Neural crest cell (in vitro differentiated cells): Measurements from ENCODE around the gene SPAG16. TPM values are rescaled to one million over a fixed set of nuclear protein-coding genes. Genes with fewer than 3 reads are reported as not detected.

Source experiments
- DNase-seq: peaks from one replicate; pipeline ENCODE4 v3.0.0; 2021; ENCODE audit warnings: low read depth, mixed read lengths, low spot score
- H3K27ac Mint-ChIP-seq: one replicate; pipeline ENCODE4 v1.8.0; 2021; ENCODE audit warnings: mild to moderate bottlenecking, mixed read lengths; ENCODE audit not compliant: unreplicated experiment
- H3K27me3 Mint-ChIP-seq: 2 replicates; pipeline ENCODE4 v1.8.0; 2021; ENCODE audit warnings: low read depth, mild to moderate bottlenecking, mixed read lengths
- H3K36me3 Mint-ChIP-seq: 2 replicates; pipeline ENCODE4 v1.8.0; 2021; ENCODE audit warnings: low read depth, mild to moderate bottlenecking, mixed read lengths
- H3K4me1 Mint-ChIP-seq: 2 replicates; pipeline ENCODE4 v1.8.0; 2021; ENCODE audit warnings: mixed read lengths
- H3K4me3 Mint-ChIP-seq: one replicate; pipeline ENCODE4 v1.8.0; 2021; ENCODE audit warnings: mild to moderate bottlenecking, mixed read lengths
- H3K9me3 Mint-ChIP-seq: 2 replicates; pipeline ENCODE4 v1.8.0; 2021; ENCODE audit warnings: mixed read lengths
- CTCF ChIP-seq: fragments of 200-600 bp; sonication (generic); conservative IDR thresholded peaks from 2 replicates; pipeline ENCODE4 v1.5.0; 2021; ENCODE audit warnings: antibody characterized with exemption, mild to moderate bottlenecking
- total RNA-seq: library from RNA; stranded (reverse); gene quantifications from 2 replicates; pipeline ENCODE4 v1.2.1, GENCODE V29; 2021

SPAG16 gene
- total RNA-seq, 1 donor from 2014 or later: 29.0 TPM

GRCh38 chr2:214320211-214320610 is 1035.9 kb downstream of the SPAG16 start:
- DNase-seq: no peak
- TF ChIP-seq CTCF: no peak
- peaks cover 3% of the 10 kb centered on the region for H3K9me3 Mint-ChIP-seq
- H3K36me3 Mint-ChIP-seq: no peaks in the 10 kb centered on the region
- no peak overlapping the region for H3K27ac Mint-ChIP-seq
- H3K4me3 Mint-ChIP-seq: no peak overlapping the region
- no peaks in the 10 kb centered on the region for H3K27me3 Mint-ChIP-seq
- no peaks in the 10 kb centered on the region for H3K4me1 Mint-ChIP-seq

GRCh38 chr2:214322662-214323061 is 1038.4 kb downstream of the SPAG16 start:
- Mint-ChIP-seq H3K4me3 (no peak overlapping the region), H3K9me3 (peaks cover 3% of the 10 kb centered on the region), H3K4me1 (no peaks in the 10 kb centered on the region), H3K27ac (no peak overlapping the region), H3K36me3 (no peaks in the 10 kb centered on the region), H3K27me3 (no peaks in the 10 kb centered on the region)
- no peak for TF ChIP-seq CTCF
- DNase-seq: no peak

- H3K27me3 Mint-ChIP-seq: no peaks in the 10 kb centered on the region
- H3K36me3 Mint-ChIP-seq: no peaks in the 10 kb centered on the region
- TF ChIP-seq CTCF: no peak
- H3K4me3 Mint-ChIP-seq: no peak overlapping the region
- no peak overlapping the region for H3K27ac Mint-ChIP-seq
- peaks cover 15% of the 10 kb centered on the region for H3K4me1 Mint-ChIP-seq
- no peak for DNase-seq
- H3K9me3 Mint-ChIP-seq: no peaks in the 10 kb centered on the region
Measured at GRCh38 chr2:214325404-214325803, 1041.1 kb downstream of the SPAG16 start.

- H3K27me3 Mint-ChIP-seq: no peaks in the 10 kb centered on the region
- peaks cover 15% of the 10 kb centered on the region for H3K4me1 Mint-ChIP-seq
- no peak for TF ChIP-seq CTCF
- no peak for DNase-seq
- no peak overlapping the region for H3K4me3 Mint-ChIP-seq
- H3K9me3 Mint-ChIP-seq: peaks cover under 1% of the 10 kb centered on the region
- peak overlapping the region; percentile 95 for H3K27ac Mint-ChIP-seq
- no peaks in the 10 kb centered on the region for H3K36me3 Mint-ChIP-seq
Measured at GRCh38 chr2:214328941-214329340, 1044.7 kb downstream of the SPAG16 start.

- Mint-ChIP-seq H3K9me3 (no peaks in the 10 kb centered on the region), H3K27me3 (no peaks in the 10 kb centered on the region), H3K4me1 (no peaks in the 10 kb centered on the region), H3K27ac (no peak overlapping the region), H3K36me3 (no peaks in the 10 kb centered on the region), H3K4me3 (no peak overlapping the region)
- no peak for DNase-seq
- TF ChIP-seq CTCF: no peak
Measured at GRCh38 chr2:214341646-214342045, 1057.4 kb downstream of the SPAG16 start.

- Mint-ChIP-seq H3K4me1 (no peaks in the 10 kb centered on the region), H3K9me3 (peaks cover 16% of the 10 kb centered on the region), H3K27me3 (no peaks in the 10 kb centered on the region), H3K27ac (no peak overlapping the region), H3K36me3 (peaks cover 7% of the 10 kb centered on the region), H3K4me3 (no peak overlapping the region)
- TF ChIP-seq CTCF: no peak
- DNase-seq: no peak
Measured at GRCh38 chr2:214358506-214358905, 1074.2 kb downstream of the SPAG16 start.
